Heart right ventricle (tissue), 16 donors: ENCODE results near the gene C1orf35. TPM values are rescaled to one million over a fixed set of nuclear protein-coding genes. Genes with fewer than 3 reads are reported as not detected.

ENCODE experiments used
- ATAC-seq, 8 donors: fragments of 200-7000 bp; cut with Tn5 transposase; one replicate each; pipeline ENCODE4 v1.9.1; 2020; ENCODE audit warnings: mild to moderate bottlenecking in 8 of 8, moderate library complexity in 8 of 8, moderate number of reproducible peaks in 1 of 8
- DNase-seq, 2 donors: peaks; one replicate each; pipeline ENCODE4 v3.0.0-alpha.2; 2020
- H3K27ac ChIP-seq, 10 donors: fragments of 200-600 bp; sonication (generic) in 2 of 10; one replicate each; pipeline versions ENCODE4 v1.5.0 to v1.8.0; 2020 to 2022; ENCODE audit warnings: mild to moderate bottlenecking in 3 of 10
- H3K27me3 ChIP-seq, 7 donors: fragments of 200-600 bp; one replicate each; pipeline ENCODE4 v1.8.0; 2021 to 2022; ENCODE audit warnings: mild to moderate bottlenecking in 2 of 7
- H3K36me3 ChIP-seq, 9 donors: fragments of 200-600 bp; sonication (generic) in 1 of 9; one replicate each; pipeline versions ENCODE4 v1.5.0 to v1.8.0; 2020 to 2022; ENCODE audit warnings: mild to moderate bottlenecking in 2 of 9
- H3K4me1 ChIP-seq, 9 donors: fragments of 200-600 bp; sonication (generic) in 1 of 9; one replicate each; pipeline versions ENCODE4 v1.5.0 to v1.8.0; 2020 to 2022; ENCODE audit warnings: mild to moderate bottlenecking in 4 of 9
- H3K4me3 ChIP-seq, 10 donors: fragments of 200-600 bp; sonication (generic) in 2 of 10; one replicate each; pipeline versions ENCODE4 v1.5.0 to v1.8.0; 2020 to 2022; ENCODE audit warnings: mild to moderate bottlenecking in 7 of 10, moderate library complexity in 2 of 10
- H3K9me3 ChIP-seq, 11 donors: fragments of 200-600 bp in 10 of 11; sonication (generic) in 2 of 11; one replicate each; pipeline versions ENCODE4 v1.5.0 to v1.8.0; 2013 to 2022; ENCODE audit warnings: mild to moderate bottlenecking in 2 of 11, control low read depth in 1 of 11, moderate library complexity in 1 of 11
- WGBS, 2 donors: extraction: QIAGEN DNeasy Blood & Tissue Kit; methylation state at CpG; one replicate each; pipeline ENCODE4 v1.1.7; 2013; ENCODE audit warnings: inconsistent platforms in 1 of 2; 5-methylcytosine and 5-hydroxymethylcytosine counted together
- intact Hi-C, 10 donors: fragments of 100-400 bp; cut with DNase I; formaldehyde crosslinking; loops; one replicate each; pipeline versions ENCODE4 v1.11.1 to v1.14.2; 2022
- polyA plus RNA-seq, 2 donors: library from polyadenylated mRNA; stranded (reverse); fragments of 200-250 nt; gene quantifications; one replicate each; pipeline ENCODE4 v1.2.3, GENCODE V29; 2013
- total RNA-seq, 10 donors: library from RNA; stranded (reverse); fragmentation: NEBNext Ultra II Directional in 3 of 10; extraction: Animal tissue kit (Norgen Biotek cat#: 25700) in 3 of 10; gene quantifications; one replicate each; pipeline versions ENCODE4 v1.2.1 to v1.2.4, GENCODE V29; 2021 to 2023
- TF ChIP-seq, protein P1 (sequence below), 9 donors: fragments of 200-600 bp; sonication (generic) in 2 of 9; IDR thresholded peaks; one replicate each; pipeline versions ENCODE4 v1.5.0 to v1.8.0; 2021 to 2022; ENCODE audit warnings: antibody characterized with exemption in 9 of 9, mild to moderate bottlenecking in 5 of 9, moderate library complexity in 1 of 9
- donor health status: Arrhythmogenic right ventricular cardiomyopathy.
- donor health status: ischemic (EF 13 %, LVEDD 7.1; RV severe dilation, severe dysfunction).
- donor health status: healthy with polysubstance abuse.
- donor health status: DM: no; HTN: yes; CAD: no.
- donor health status: DM: no; HTN: no; CAD: no.
- donor health status: ischemic (EF 25% LVEDD 6.9; RV normal size, moderate dysfunction).
- donor health status: ischemic (EF 25% LVEDD 5.7; RV mildly dilated, moderate dysfunction).
- donor health status: healthy.
- donor health status: DM: yes; HTN: yes; CAD: no.
- donor health status: Ischemic cardiomyopathy.
- donor health status: ischemic (EF 35%, LVEDD 5.7; RV mildly dilated, moderate dysfunction).
- donor health status: nonischemic (EF 11% LVEDD 7.7; RV severe dilation, severe dysfunction).
- donor health status: DM: yes; HTN: yes; CAD: no.
- donor health status: PGD.
- donor health status: ischemic (EF 29% LVEDD 5.4; RV normal size, mild dysfunction).
- donor health status: nonischemic (EF 23%, LVEDD 6.1; RV moderate dilation, normal function).

C1orf35 gene
- total and polyA plus RNA-seq, 12 donors: 5.6 to 15.7 (median 6.4) TPM

GRCh38 chr1:228094432-228095016, 8.6 kb downstream of the C1orf35 start:
- H3K9me3 ChIP-seq: peaks cover 0 to 18% (median 10%) of the 10 kb centered on the region in 11 donors
- no peak for DNase-seq
- TF ChIP-seq, protein P1, sequence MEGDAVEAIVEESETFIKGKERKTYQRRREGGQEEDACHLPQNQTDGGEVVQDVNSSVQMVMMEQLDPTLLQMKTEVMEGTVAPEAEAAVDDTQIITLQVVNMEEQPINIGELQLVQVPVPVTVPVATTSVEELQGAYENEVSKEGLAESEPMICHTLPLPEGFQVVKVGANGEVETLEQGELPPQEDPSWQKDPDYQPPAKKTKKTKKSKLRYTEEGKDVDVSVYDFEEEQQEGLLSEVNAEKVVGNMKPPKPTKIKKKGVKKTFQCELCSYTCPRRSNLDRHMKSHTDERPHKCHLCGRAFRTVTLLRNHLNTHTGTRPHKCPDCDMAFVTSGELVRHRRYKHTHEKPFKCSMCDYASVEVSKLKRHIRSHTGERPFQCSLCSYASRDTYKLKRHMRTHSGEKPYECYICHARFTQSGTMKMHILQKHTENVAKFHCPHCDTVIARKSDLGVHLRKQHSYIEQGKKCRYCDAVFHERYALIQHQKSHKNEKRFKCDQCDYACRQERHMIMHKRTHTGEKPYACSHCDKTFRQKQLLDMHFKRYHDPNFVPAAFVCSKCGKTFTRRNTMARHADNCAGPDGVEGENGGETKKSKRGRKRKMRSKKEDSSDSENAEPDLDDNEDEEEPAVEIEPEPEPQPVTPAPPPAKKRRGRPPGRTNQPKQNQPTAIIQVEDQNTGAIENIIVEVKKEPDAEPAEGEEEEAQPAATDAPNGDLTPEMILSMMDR (IDR thresholded peaks at IDR 0.05): no peak
- no peak overlapping the region for H3K4me3 ChIP-seq
- H3K27me3 ChIP-seq: no peaks in the 10 kb centered on the region
- no peak for ATAC-seq
- peaks cover 15 to 59% (median 48%) of the 10 kb centered on the region in 9 donors for H3K4me1 ChIP-seq
- 90 to 91% methylated on average over 13 of the region's 13 CpGs for WGBS, 2 donors
- intact Hi-C loops: no loop called here
- H3K27ac ChIP-seq: no peak overlapping the region
- H3K36me3 ChIP-seq: peaks cover under 1 to 67% (median 18%) of the 10 kb centered on the region in 9 donors

DNA sequence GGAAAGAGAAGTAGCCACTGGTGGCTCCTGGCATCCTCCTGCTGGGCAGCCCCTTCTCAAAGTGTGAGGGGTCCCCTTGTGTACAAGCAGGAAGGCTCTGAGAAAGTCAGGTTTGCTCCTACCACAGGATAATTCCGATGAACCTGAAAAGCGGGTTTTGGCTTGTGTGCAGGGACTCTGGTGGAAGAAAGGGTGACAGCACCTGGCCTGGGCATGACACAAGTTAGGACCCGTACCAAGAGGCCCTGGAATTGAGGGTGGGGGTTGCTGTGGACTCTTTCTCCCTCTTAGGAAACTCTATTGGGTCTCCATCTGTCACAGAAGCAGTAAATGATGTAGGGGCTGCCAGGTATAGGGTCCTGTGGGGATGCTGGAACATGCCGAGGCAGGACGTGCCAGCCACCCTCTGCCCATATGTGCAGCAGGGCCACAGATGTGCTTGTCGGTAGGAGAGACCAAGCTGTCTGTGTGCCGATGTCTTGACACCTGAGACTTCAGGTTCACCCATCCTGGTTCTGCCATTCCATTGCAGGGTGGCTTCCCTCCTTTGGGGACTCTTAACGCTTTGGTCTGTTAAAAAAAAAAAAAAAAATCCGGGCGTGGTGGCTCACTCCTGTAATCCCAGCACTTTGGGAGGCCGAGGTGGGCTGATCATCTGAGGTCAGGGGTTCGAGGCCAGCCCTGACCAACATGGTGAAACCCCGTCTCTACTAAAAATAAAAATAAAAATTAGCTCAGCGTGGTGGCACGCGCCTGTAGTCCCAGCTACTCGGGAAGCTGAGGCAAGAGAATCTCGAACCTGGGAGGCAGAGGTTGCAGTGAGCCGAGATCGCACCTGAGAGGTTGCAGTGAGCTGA, 9.8 kb downstream of the C1orf35 start:
- no peak for DNase-seq
- H3K4me3 ChIP-seq: no peak overlapping the region
- 94 to 96% methylated on average over 20 of the region's 20 CpGs for WGBS, 2 donors
- TF ChIP-seq, protein P1 (IDR thresholded peaks at IDR 0.05): no peak
- peaks cover 27 to 71% (median 60%) of the 10 kb centered on the region in 9 donors for H3K4me1 ChIP-seq
- no peak for ATAC-seq
- no peak overlapping the region for H3K27ac ChIP-seq
- no peaks in the 10 kb centered on the region for H3K27me3 ChIP-seq
- peaks cover 0 to 18% (median 10%) of the 10 kb centered on the region in 11 donors for H3K9me3 ChIP-seq
- intact Hi-C loops: no loop called here
- H3K36me3 ChIP-seq: peaks cover 0 to 64% (median 10%) of the 10 kb centered on the region in 9 donors

GRCh38 chr1:228092342-228093049, 10.6 kb downstream of the C1orf35 start:
- 85 to 91% methylated on average over 11 of the region's 11 CpGs for WGBS, 2 donors
- H3K4me1 ChIP-seq: peaks cover 33 to 79% (median 68%) of the 10 kb centered on the region in 9 donors
- no peak for ATAC-seq
- H3K27ac ChIP-seq: peak overlapping the region in 2 of 10 donors; percentile 22 to 41
- peaks cover 0 to 18% (median 10%) of the 10 kb centered on the region in 11 donors for H3K9me3 ChIP-seq
- TF ChIP-seq, protein P1 (IDR thresholded peaks at IDR 0.05): no peak
- intact Hi-C loops: no loop called here
- no peak overlapping the region for H3K4me3 ChIP-seq
- no peaks in the 10 kb centered on the region for H3K27me3 ChIP-seq
- no peak for DNase-seq
- H3K36me3 ChIP-seq: peaks cover 0 to 56% (median 3%) of the 10 kb centered on the region in 9 donors

DNA sequence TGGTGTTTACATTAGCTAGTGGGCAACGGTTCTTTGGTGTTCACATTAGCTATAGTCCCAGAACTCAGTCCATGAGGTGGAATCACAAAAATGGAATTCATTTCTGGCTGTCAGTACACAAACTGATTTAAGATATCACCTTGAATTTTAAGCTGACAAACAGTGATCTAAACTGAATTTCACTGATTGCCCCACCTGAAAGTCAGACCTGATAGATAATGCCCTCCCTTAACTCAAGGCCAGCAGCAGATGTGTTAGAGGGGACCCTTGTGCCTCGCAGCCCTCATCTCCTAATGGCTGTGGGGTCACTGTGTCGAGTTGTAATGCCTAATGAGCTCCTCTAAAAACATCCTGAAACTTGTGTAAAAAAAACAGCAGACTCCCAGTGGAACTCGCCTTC, 12.0 kb downstream of the C1orf35 start:
- ATAC-seq: no peak
- Histone ChIP-seq H3K9me3 (peaks cover 0 to 18% (median 10%) of the 10 kb centered on the region in 11 donors), H3K4me1 (peaks cover 38 to 86% (median 76%) of the 10 kb centered on the region in 9 donors), H3K36me3 (peaks cover 0 to 42% (median 0%) of the 10 kb centered on the region in 9 donors), H3K27me3 (no peaks in the 10 kb centered on the region), H3K27ac (peak overlapping the region in 1 of 10 donors; percentile 100), H3K4me3 (no peak overlapping the region)
- TF ChIP-seq, protein P1 (IDR thresholded peaks at IDR 0.05): no peak
- WGBS, 2 donors: 58 to 71% methylated on average over 4 of the region's 4 CpGs
- intact Hi-C loops: no loop called here
- DNase-seq: no peak
